Measurements from ENCODE around the gene RNH1. TPM values are rescaled to one million over a fixed set of nuclear protein-coding genes. Genes with fewer than 3 reads are reported as not detected.

Gene RNH1
- total RNA-seq, 4 donors from 2014 or later = 151 to 309 (median 198) TPM

DNA sequence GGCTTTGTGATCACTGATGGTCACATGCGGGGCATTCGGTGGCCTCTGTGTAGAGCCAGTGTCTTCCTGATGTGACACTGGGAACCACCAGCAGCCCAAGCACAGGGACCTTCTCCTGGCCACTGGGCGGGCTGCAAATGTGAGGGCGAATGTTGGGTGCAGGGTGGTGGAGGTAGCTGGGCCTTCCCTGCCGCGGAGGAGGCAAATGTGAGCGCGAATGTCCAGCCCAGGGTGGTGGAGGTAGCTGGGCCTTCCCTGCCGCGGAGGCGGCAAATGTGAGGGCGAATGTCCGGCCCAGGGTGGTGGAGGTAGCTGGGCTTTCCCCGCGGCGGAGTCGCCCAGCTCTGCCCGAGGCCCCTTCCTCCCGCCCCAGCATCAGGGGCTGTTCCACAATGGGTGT lies 33.6 kb downstream of the RNH1 start:
- Histone ChIP-seq H3K27me3 (no peaks in the 10 kb centered on the region), H3K27ac (no peak overlapping the region), H3K9me3 (no peaks in the 10 kb centered on the region), H3K36me3 (no peaks in the 10 kb centered on the region), H3K4me1 (peaks cover 8 to 16% (median 13%) of the 10 kb centered on the region in 4 donors), H3K4me3 (no peak overlapping the region)
- no peak for DNase-seq
- WGBS, 2 donors (ENCODE audit: low coverage in 1 of 2) = 96% methylated on average over 19 of the region's 19 CpGs; no CpG with 5 or more reads in 1 of the 2 donors
- in situ Hi-C loops (cut with MboI; ENCODE audit: low pct_ligation_motif_present in 1 of 4, low pct_unique_long_range_greater_than_20kb in 1 of 4, low sequenced_read_pairs in 3 of 4) = no loop called here
- TF ChIP-seq EP300 (IDR thresholded peaks at IDR 0.05; ENCODE audit: low read depth) (no peak), POLR2A (IDR thresholded peaks at IDR 0.05) (no peak), CTCF (IDR thresholded peaks at IDR 0.05) (no peak), POLR2AphosphoS5 (IDR thresholded peaks at IDR 0.05) (no peak)
- intact Hi-C loops (cut with DNase I; ENCODE audit: low total_unique reads) = no loop called here

GRCh38 chr11:472816-473215 lies 34.2 kb downstream of the RNH1 start:
- WGBS, 2 donors (ENCODE audit: low coverage in 1 of 2) = 94% methylated on average over 22 of the region's 28 CpGs; no CpG with 5 or more reads in 1 of the 2 donors
- H3K4me3 ChIP-seq = no peak overlapping the region

GRCh38 chr11:472272-472671 lies 34.8 kb downstream of the RNH1 start:
- Histone ChIP-seq H3K9me3 (no peaks in the 10 kb centered on the region), H3K4me1 (peaks cover 8 to 16% (median 13%) of the 10 kb centered on the region in 4 donors), H3K27me3 (no peaks in the 10 kb centered on the region), H3K27ac (no peak overlapping the region), H3K4me3 (no peak overlapping the region), H3K36me3 (no peaks in the 10 kb centered on the region)
- intact Hi-C loops (cut with DNase I; ENCODE audit: low total_unique reads) = no loop called here
- WGBS, 2 donors (ENCODE audit: low coverage in 1 of 2) = 93% methylated on average over 13 of the region's 13 CpGs; no CpG with 5 or more reads in 1 of the 2 donors
- TF ChIP-seq CTCF (IDR thresholded peaks at IDR 0.05) = no peak
- no peak for DNase-seq
- in situ Hi-C loops (cut with MboI; ENCODE audit: low pct_ligation_motif_present in 1 of 4, low pct_unique_long_range_greater_than_20kb in 1 of 4, low sequenced_read_pairs in 3 of 4) = no loop called here

More at GRCh38 chr11:472816-473215, 34.2 kb downstream of the RNH1 start:
- no peak for DNase-seq
- intact Hi-C loops (cut with DNase I; ENCODE audit: low total_unique reads) (no loop called here), in situ Hi-C loops (cut with MboI; ENCODE audit: low pct_ligation_motif_present in 1 of 4, low pct_unique_long_range_greater_than_20kb in 1 of 4, low sequenced_read_pairs in 3 of 4) (no loop called here)
- Histone ChIP-seq H3K27me3 (no peaks in the 10 kb centered on the region), H3K4me1 (peaks cover 8 to 16% (median 13%) of the 10 kb centered on the region in 4 donors), H3K27ac (no peak overlapping the region), H3K9me3 (no peaks in the 10 kb centered on the region), H3K36me3 (no peaks in the 10 kb centered on the region)
- TF ChIP-seq CTCF (IDR thresholded peaks at IDR 0.05) (no peak), EP300 (IDR thresholded peaks at IDR 0.05; ENCODE audit: low read depth) (no peak), POLR2A (IDR thresholded peaks at IDR 0.05) (no peak), POLR2AphosphoS5 (IDR thresholded peaks at IDR 0.05) (no peak)

DNA sequence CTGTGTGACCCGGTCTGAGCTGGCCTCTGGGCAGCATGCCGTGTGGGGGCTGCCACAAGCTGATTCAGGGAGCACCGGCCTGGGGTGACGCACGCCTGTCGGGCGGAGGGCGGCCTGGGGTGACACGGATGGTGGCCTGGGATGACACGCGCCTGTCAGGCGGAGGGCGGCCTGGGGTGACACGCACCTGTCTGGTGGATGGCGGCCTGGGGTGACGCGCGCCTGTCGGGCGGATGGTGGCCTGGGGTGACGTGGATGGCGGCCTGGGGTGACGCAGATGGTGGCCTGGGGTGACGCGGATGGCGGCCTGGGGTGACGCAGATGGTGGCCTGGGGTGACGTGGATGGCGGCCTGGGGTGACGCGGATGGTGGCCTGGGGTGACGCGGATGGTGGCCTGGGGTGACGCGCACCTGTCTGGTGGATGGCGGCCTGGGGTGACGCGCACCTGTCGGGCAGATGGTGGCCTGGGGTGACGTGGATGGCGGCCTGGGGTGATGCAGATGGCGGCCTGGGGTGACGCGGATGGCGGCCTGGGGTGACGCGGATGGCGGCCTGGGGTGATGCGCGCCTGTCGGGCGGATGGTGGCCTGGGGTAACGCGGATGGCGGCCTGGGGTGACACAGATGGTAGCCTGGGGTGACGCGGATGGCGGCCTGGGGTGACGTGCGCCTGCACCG lies 35.4 kb downstream of the RNH1 start:
- in situ Hi-C loops (cut with MboI; ENCODE audit: low pct_ligation_motif_present in 1 of 4, low pct_unique_long_range_greater_than_20kb in 1 of 4, low sequenced_read_pairs in 3 of 4) = no loop called here
- intact Hi-C loops (cut with DNase I; ENCODE audit: low total_unique reads) = no loop called here
- Histone ChIP-seq H3K27ac (no peak overlapping the region), H3K4me1 (peaks cover 8 to 16% (median 13%) of the 10 kb centered on the region in 4 donors), H3K27me3 (no peaks in the 10 kb centered on the region), H3K4me3 (no peak overlapping the region), H3K9me3 (no peaks in the 10 kb centered on the region), H3K36me3 (no peaks in the 10 kb centered on the region)
- WGBS, 2 donors (ENCODE audit: low coverage in 1 of 2) = 95 to 96% methylated on average over 49 to 61 of the region's 61 CpGs
- no peak for DNase-seq
- no peak for TF ChIP-seq CTCF (IDR thresholded peaks at IDR 0.05)
